Measurements from ENCODE around the gene ZDHHC22.
"Not testable (repeated sequence)": the region's sequence is repeated elsewhere in the genome, so short reads cannot be mapped to it uniquely, and the experiment has no call there.

The ZDHHC22 gene

GRCh38 chr14:77175843-77176242 is 34.3 kb upstream of the ZDHHC22 start:
- Histone ChIP-seq H3K27me3 (ENCODE audit: low read depth) (no peaks in the 10 kb centered on the region), H3K4me3 (no peak overlapping the region), H3K4me1 (peaks cover under 1% of the 10 kb centered on the region; the same call in 1 of the 2 replicates), H3K36me3 (replicated peaks) (no peaks in the 10 kb centered on the region), H3K9me3 (no peaks in the 10 kb centered on the region; the same call in 1 of the 2 replicates)
- in situ Hi-C loops (cut with MboI; ENCODE audit: low sequenced_read_pairs): no loop called here
- DNase-seq (ENCODE audit: low spot score in 2 of 2): no peak

GRCh38 chr14:77173911-77174617 is 32.5 kb upstream of the ZDHHC22 start:
- DNase-seq (ENCODE audit: low spot score in 2 of 2); H3K27me3 ChIP-seq (ENCODE audit: low read depth); in situ Hi-C loops (cut with MboI; ENCODE audit: low sequenced_read_pairs); H3K36me3 ChIP-seq (replicated peaks); H3K9me3 ChIP-seq; H3K4me1 ChIP-seq; H3K4me3 ChIP-seq: not testable (repeated sequence)

DNA sequence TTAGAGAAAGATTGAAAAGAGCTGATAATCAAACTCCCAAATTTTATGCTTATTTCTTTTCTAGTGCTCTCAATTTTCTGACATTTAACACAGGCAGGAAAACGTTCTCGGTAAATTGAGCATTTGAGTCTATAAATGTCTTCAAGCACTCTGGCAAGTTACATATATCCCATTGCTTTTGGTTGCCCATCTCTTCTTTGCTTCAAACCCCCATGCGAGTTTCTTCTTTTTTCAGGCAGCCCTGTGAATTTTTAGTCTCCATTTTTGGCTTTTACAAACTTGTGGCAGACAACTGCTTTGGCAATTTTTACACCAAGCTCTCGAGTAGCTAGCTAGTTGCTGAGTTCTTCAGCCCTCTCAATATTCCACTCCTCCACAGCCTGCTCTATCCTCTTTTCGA is 31.3 kb upstream of the ZDHHC22 start:
- peaks cover 7% of the 10 kb centered on the region for H3K9me3 ChIP-seq
- in situ Hi-C loops (cut with MboI; ENCODE audit: low sequenced_read_pairs): no loop called here
- H3K4me3 ChIP-seq: no peak overlapping the region
- H3K4me1 ChIP-seq: no peaks in the 10 kb centered on the region
- H3K27me3 ChIP-seq (ENCODE audit: low read depth): no peaks in the 10 kb centered on the region
- no peaks in the 10 kb centered on the region for H3K36me3 ChIP-seq (replicated peaks)
- DNase-seq (ENCODE audit: low spot score in 2 of 2): no peak

DNA sequence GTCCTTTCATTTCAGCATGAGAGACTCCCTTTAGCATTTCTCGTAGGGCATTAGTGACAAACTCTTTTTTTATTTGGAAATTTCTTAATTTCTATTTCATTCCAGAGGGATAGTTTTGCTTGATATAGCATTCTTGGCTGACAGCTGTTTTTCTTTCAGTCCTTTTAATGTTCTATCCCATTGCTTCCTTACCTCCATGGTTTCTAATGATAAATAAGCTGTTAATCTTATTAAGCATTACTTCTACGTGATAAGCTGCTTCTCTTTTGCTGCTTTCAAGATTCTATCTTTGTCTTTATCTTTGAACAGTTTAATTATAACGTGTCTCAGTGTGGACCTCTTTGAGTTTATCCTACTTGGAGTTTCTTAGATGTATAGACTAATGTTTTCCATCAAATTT is 28.5 kb upstream of the ZDHHC22 start:
- in situ Hi-C loops (cut with MboI; ENCODE audit: low sequenced_read_pairs): no loop called here
- H3K27me3 ChIP-seq (ENCODE audit: low read depth): no peaks in the 10 kb centered on the region

DNA sequence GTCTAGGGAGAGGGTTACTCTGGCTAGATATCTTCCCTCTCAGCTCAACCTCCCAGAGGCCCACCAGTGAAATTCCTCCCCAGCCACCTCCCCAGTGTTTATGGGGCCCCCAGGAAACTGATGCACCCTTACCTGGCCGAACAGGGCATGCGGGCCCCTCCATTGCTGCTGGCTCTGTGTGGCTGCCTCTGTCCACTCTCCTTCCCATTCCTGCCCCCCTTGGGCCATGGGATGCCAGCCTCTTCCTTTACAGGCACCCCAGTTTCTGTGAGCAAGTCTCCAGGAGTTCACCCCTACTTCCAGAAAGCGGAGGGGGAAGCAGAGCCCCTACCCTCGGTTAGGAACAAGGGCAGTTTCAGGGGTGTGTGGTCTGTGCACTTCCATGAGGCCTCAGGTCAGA is 19.4 kb upstream of the ZDHHC22 start:
- H3K4me1 ChIP-seq: peaks cover 11% of the 10 kb centered on the region
- no peaks in the 10 kb centered on the region for H3K9me3 ChIP-seq
- no peak for DNase-seq (ENCODE audit: low spot score in 2 of 2)
- peaks cover 10% of the 10 kb centered on the region; the same call in 1 of the 2 replicates for H3K27me3 ChIP-seq (ENCODE audit: low read depth)
- in situ Hi-C loops (cut with MboI; ENCODE audit: low sequenced_read_pairs): no loop called here
- no peak overlapping the region for H3K4me3 ChIP-seq
- no peaks in the 10 kb centered on the region for H3K36me3 ChIP-seq (replicated peaks)

More for the DNA sequence above, 28.5 kb upstream of the ZDHHC22 start:
- no peak for DNase-seq (ENCODE audit: low spot score in 2 of 2)
- no peaks in the 10 kb centered on the region for H3K4me1 ChIP-seq
- H3K9me3 ChIP-seq: peaks cover 7% of the 10 kb centered on the region
- H3K4me3 ChIP-seq: no peak overlapping the region
- no peaks in the 10 kb centered on the region for H3K36me3 ChIP-seq (replicated peaks)

- no peak for DNase-seq (ENCODE audit: low spot score in 2 of 2)
- Histone ChIP-seq H3K36me3 (replicated peaks) (no peaks in the 10 kb centered on the region), H3K4me3 (no peak overlapping the region), H3K9me3 (no peaks in the 10 kb centered on the region), H3K4me1 (peaks cover 14% of the 10 kb centered on the region), H3K27me3 (ENCODE audit: low read depth) (peaks cover 10% of the 10 kb centered on the region; the same call in 1 of the 2 replicates)
- in situ Hi-C loops (cut with MboI; ENCODE audit: low sequenced_read_pairs): no loop called here
Observed at GRCh38 chr14:77158882-77159255, 17.3 kb upstream of the ZDHHC22 start.

DNA sequence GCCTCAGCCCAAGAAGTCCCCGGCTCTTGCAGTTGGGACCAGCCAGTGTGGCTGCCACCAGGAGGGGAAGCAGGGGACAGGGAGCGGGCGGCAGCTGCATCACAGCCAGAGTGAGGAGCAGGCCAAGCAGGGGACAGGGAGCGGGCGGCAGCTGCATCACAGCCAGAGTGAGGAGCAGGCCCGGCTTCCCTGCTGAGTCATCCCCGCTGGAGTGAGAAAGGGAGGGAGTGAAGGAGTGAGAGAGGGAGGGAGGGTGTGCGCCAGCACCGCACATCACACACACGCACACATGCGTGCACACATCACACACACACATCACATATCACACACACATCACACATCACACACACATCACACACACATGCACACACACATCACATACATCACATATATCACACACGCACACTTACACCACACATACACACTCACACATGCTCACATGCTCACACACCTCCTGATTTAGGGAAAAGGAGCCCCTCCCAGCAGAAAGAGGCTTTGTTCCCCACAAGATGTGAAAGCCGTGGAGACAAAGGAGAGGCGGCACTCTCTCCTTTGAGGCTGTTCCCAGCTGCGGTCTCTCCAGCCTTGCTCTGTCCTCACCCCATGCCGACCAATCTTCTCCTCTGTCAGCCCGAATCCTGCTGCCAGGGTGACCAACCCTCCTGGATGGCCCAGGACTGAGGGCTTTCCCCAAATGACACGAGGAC is 16.7 kb upstream of the ZDHHC22 start:
- H3K9me3 ChIP-seq: no peaks in the 10 kb centered on the region; the same call in 1 of the 2 replicates
- H3K36me3 ChIP-seq (replicated peaks): no peaks in the 10 kb centered on the region
- DNase-seq (ENCODE audit: low spot score in 2 of 2): peak; percentile 12 to 68
- in situ Hi-C loops (cut with MboI; ENCODE audit: low sequenced_read_pairs): no loop called here
- H3K4me1 ChIP-seq: peaks cover 14% of the 10 kb centered on the region
- no peak overlapping the region for H3K4me3 ChIP-seq
- peaks cover 10% of the 10 kb centered on the region; the same call in 1 of the 2 replicates for H3K27me3 ChIP-seq (ENCODE audit: low read depth)

DNA sequence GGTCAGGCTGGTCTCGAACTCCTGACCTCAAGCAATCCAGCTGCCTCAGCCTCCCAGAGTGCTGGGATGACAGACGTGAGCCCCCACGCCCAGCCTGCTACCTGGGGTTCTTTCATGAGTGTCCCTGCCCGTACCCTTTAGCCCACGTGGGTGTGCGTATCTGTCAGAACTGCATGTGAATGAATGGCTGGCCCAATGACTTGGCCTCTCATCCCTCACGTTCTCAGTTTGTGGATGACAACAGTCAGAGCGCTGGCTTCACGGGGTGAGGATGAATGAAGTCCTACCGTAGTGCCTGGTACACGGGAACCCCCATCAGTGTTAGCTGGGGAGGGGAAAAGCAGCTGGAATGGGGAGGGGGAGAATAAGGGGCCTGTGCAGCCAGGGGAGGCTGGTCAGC is 16.1 kb upstream of the ZDHHC22 start:
- Histone ChIP-seq H3K4me3 (no peak overlapping the region), H3K9me3 (no peaks in the 10 kb centered on the region; the same call in 1 of the 2 replicates), H3K4me1 (peaks cover 14% of the 10 kb centered on the region), H3K36me3 (replicated peaks) (no peaks in the 10 kb centered on the region), H3K27me3 (ENCODE audit: low read depth) (peaks cover 10% of the 10 kb centered on the region; the same call in 1 of the 2 replicates)
- DNase-seq (ENCODE audit: low spot score in 2 of 2): no peak
- in situ Hi-C loops (cut with MboI; ENCODE audit: low sequenced_read_pairs): no loop called here

GRCh38 chr14:77155083-77155482 is 13.5 kb upstream of the ZDHHC22 start:
- Histone ChIP-seq H3K27me3 (ENCODE audit: low read depth) (no peaks in the 10 kb centered on the region), H3K36me3 (replicated peaks) (no peaks in the 10 kb centered on the region), H3K4me3 (no peak overlapping the region), H3K4me1 (peaks cover 14% of the 10 kb centered on the region), H3K9me3 (no peaks in the 10 kb centered on the region; the same call in 1 of the 2 replicates)
- DNase-seq (ENCODE audit: low spot score in 2 of 2): no peak
- in situ Hi-C loops (cut with MboI; ENCODE audit: low sequenced_read_pairs): no loop called here

- Histone ChIP-seq H3K36me3 (replicated peaks) (no peaks in the 10 kb centered on the region), H3K9me3 (no peaks in the 10 kb centered on the region; the same call in 1 of the 2 replicates), H3K27me3 (ENCODE audit: low read depth) (no peaks in the 10 kb centered on the region), H3K4me3 (no peak overlapping the region), H3K4me1 (peaks cover 14% of the 10 kb centered on the region)
- in situ Hi-C loops (cut with MboI; ENCODE audit: low sequenced_read_pairs): no loop called here
- DNase-seq (ENCODE audit: low spot score in 2 of 2): peak; percentile 23 to 35
Observed at GRCh38 chr14:77154421-77154820, 12.8 kb upstream of the ZDHHC22 start.

DNA sequence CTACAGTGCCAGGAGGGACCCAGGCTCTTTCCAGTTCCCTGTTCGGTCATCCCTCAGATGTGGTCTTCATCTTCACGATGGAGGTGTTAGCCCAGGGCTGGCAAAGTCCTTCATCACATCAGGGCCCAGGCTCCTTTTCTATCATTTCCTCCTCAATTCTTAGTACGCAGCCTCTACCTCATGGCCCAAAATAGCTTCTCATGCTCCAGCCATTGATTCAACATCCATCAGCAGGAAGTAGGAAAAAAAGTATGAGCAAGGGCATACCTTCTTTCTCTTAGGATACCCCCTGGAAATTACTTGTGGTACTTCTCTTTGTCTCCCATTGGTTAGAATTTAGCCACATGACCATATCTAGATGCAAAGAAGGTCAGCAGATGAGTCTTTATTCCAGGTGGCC is 12.2 kb upstream of the ZDHHC22 start:
- H3K4me3 ChIP-seq: no peak overlapping the region
- no peaks in the 10 kb centered on the region for H3K27me3 ChIP-seq (ENCODE audit: low read depth)
- in situ Hi-C loops (cut with MboI; ENCODE audit: low sequenced_read_pairs): no loop called here
- no peaks in the 10 kb centered on the region for H3K36me3 ChIP-seq (replicated peaks)
- no peaks in the 10 kb centered on the region; the same call in 1 of the 2 replicates for H3K9me3 ChIP-seq
- H3K4me1 ChIP-seq: peaks cover 11% of the 10 kb centered on the region
- no peak for DNase-seq (ENCODE audit: low spot score in 2 of 2)

DNA sequence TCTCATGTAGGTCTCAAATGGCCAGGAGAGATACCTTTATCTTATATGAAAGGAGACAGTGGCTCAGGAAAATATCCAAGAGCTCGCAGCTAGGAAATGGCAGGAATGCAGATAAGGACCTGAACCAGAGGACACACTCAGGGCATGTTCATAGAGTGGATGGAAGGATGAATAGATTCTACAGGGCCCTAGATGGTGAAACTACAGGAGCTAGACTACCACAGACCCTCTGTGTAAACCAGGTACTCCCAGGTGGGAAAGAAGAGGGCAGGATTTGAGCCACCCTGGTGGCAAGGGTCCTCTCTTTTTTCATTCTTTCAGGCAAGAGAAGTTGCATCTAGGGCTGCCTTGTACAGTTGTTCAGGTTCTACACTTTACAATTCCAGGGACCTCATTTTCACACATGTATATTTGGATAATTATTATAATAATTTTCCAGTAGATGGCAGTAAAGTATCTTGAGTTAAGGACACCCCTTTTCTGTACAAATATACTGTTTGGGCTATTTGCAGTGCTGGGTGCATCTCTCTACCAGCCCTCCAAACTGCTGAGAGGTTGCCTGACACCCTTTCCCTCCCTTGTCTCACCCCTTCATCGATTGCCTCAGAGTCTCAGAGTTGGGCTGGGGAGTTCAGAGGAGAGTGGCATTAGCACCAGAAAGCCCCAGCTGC is 10.5 kb upstream of the ZDHHC22 start:
- peaks cover 3% of the 10 kb centered on the region; the same call in 1 of the 2 replicates for H3K4me1 ChIP-seq
- DNase-seq (ENCODE audit: low spot score in 2 of 2): peak in 1 of 2 experiments; percentile 55
- no peak overlapping the region for H3K4me3 ChIP-seq
- no peaks in the 10 kb centered on the region for H3K36me3 ChIP-seq (replicated peaks)
- peaks cover 3% of the 10 kb centered on the region for H3K27me3 ChIP-seq (ENCODE audit: low read depth)
- in situ Hi-C loops (cut with MboI; ENCODE audit: low sequenced_read_pairs): no loop called here
- H3K9me3 ChIP-seq: no peaks in the 10 kb centered on the region; the same call in 1 of the 2 replicates

GRCh38 chr14:77151245-77151644 is 9.7 kb upstream of the ZDHHC22 start:
- DNase-seq (ENCODE audit: low spot score in 2 of 2): peak; percentile 45 to 70
- H3K4me3 ChIP-seq: no peak overlapping the region

More at GRCh38 chr14:77151245-77151644, 9.7 kb upstream of the ZDHHC22 start:
- Histone ChIP-seq H3K36me3 (replicated peaks) (no peaks in the 10 kb centered on the region), H3K4me1 (peaks cover 3% of the 10 kb centered on the region; the same call in 1 of the 2 replicates), H3K9me3 (no peaks in the 10 kb centered on the region; the same call in 1 of the 2 replicates), H3K27me3 (ENCODE audit: low read depth) (peaks cover 11% of the 10 kb centered on the region)
- in situ Hi-C loops (cut with MboI; ENCODE audit: low sequenced_read_pairs): no loop called here

Measured in HAP-1 (cell line).